Activated CD4-positive, CD25-positive, alpha-beta regulatory T cell (primary cell): ENCODE results near the gene OR1E1.
"Not testable (repeated sequence)": the region's sequence is repeated elsewhere in the genome, so short reads cannot be mapped to it uniquely, and the experiment has no call there.

Source experiments
- DNase-seq, 4 experiments: peaks; one replicate each; lab custom pipeline; 2025; lab: John Stamatoyannopoulos, UW

Gene OR1E1

DNA sequence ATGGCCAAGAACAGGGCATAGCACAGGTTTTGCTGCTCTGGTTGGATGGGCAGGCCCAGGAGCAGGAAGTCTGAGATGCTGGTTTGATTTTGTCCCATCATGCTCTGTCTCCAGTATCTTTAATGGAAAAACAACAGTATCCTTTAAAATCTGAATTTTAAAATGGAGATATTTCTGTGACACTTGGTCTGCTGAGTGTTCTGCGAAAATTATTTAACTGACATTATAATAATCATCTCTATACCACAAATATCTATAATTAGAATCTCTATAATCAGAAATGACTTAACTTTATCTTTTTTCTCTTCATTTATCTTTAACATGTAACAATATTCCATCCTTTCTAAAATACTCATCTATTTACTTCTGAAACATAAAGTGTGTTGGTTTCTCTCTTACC lies at the start of gene OR1E1:
TSS of gene OR1E1 (minus strand) at position 101 of the 400 bp plus-strand sequence. CDS start at position 101, 0 bp downstream.
- DNase-seq = no peak

DNA sequence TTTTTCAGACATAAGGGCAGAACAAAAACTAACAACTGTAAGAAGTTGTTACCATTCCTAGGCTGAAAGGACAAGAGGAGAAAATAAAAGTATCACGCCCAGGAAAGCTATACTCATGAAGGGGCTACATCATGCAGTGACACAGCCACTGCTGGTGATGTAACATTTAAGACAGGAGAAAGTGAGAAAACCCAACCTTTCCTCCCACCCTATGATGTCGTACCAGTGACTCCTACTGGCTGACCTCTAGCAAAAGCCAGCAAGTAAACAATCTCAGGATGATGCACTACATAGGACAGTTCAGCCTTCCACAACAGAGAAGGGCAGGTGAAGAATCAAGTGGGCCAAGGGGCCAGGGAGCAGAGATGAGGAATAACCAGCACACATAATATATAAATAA lies 49.4 kb upstream of the OR1E1 start:
- DNase-seq = no peak

GRCh38 chr17:3440451-3440850 lies 42.2 kb upstream of the OR1E1 start:
- DNase-seq = no peak

GRCh38 chr17:3438368-3438767 lies 40.2 kb upstream of the OR1E1 start:
- no peak for DNase-seq

DNA sequence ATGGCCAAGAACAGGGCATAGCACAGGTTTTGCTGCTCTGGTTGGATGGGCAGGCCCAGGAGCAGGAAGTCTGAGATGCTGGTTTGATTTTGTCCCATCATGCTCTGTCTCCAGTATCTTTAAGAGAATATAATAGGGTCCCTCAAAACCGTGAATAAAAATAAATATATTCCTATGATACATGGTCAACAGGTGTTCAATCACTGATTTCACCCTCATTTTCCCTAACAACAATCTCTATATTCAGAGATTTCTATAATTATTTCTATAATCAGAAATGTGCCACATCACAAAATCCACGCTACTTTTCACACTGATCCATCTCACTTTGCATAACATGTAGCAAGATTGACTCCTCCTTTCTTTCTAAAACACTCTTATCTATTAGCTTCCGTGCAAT lies 35.5 kb upstream of the OR1E1 start, which contains the start of gene OR1E2:
TSS of gene OR1E2 (minus strand) at position 101 of the 400 bp plus-strand sequence. CDS start at position 101, 0 bp downstream.
- no peak for DNase-seq

DNA sequence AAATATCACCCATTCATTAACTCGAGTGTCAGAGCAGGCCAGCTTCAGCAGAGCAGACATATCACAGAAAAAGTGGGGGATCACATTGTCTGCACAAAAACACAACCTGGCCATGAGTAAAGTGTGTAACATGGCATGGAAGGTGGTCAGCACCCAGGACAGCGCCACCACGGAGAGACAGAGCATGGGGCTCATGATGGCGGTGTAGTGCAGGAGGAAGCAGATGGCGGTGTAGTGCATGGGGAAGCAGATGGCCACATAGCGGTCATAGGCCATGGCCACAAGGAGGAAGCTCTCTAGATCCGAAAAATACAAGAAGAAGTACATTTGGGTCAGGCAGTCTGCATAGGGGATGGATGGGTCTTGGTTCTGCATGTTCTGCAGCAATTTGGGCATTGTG lies 35.0 kb upstream of the OR1E1 start:
- DNase-seq = not testable (repeated sequence)

DNA sequence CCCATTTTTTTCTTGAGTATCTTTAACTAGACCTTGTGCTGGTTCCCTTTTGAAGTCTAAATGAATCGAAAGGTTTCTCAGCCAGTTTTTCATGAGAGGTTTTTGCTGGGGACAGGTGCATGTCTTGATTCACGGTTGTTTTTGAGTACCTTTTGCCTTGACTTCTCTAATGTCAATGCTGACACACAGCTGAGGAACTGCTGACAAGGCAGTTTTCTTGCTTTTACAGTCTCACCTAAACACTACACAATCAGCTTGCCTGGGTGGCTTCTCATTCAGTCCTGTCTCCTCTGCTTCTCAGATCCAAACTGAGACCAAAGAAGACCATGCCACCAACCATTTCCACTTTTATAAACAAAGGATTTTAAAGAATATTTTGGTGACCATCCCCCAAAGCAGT lies 20.0 kb upstream of the OR1E1 start:
- no peak for DNase-seq

DNA sequence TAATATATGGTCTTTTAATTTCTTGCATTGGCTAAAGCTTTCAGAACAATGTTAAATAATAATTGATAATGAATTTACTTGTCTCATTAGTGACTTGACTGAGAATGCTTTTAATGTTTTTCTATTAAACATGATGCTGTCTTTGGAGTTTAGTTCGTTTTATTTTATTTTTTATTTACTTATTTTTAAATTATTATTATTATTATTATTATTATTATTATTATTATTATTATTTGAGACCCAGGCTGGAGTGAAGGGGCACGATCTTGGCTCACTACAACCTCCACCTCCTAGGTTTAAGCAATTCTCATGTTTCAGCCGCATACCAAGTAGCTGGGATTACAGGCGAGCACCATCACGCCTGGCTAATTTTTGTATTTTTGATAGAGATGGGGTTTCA lies 17.4 kb upstream of the OR1E1 start:
- DNase-seq = no peak

DNA sequence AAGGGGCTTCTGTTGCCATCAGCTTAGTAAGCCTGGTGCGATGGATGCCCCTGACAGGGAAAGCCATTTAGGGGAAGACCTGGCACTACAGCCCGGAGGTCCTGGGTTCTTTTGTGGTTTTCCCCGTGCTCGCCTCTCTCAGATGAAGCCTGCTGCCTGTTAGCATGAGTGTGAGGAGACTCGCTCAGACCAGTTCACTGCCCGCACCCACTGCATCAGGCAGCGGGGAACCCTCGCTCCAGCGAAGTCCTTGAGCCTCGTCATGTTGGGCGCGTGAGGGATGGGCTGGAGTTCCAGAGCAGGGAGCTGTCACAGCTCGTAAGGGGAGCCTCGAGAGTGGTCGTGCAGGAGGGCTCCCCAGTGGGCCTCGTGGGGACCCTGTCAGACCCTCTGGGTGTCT lies 14.0 kb upstream of the OR1E1 start:
- not testable (repeated sequence) for DNase-seq

GRCh38 chr17:3411070-3411469 lies 12.9 kb upstream of the OR1E1 start, which contains the start of gene OR3A3:
OR3A3 (plus strand) TSS chr17:3411370.
- DNase-seq = no peak

GRCh38 chr17:3403856-3404255 lies 5.6 kb upstream of the OR1E1 start:
- not testable (repeated sequence) for DNase-seq

- no peak for DNase-seq
Observed at GRCh38 chr17:3401786-3402185, 3.6 kb upstream of the OR1E1 start.

- DNase-seq = no peak
Observed at GRCh38 chr17:3400055-3400454, 1.8 kb upstream of the OR1E1 start.

- DNase-seq = not testable (repeated sequence)
Observed at GRCh38 chr17:3397801-3398200, 409 bp downstream of the OR1E1 start.

DNA sequence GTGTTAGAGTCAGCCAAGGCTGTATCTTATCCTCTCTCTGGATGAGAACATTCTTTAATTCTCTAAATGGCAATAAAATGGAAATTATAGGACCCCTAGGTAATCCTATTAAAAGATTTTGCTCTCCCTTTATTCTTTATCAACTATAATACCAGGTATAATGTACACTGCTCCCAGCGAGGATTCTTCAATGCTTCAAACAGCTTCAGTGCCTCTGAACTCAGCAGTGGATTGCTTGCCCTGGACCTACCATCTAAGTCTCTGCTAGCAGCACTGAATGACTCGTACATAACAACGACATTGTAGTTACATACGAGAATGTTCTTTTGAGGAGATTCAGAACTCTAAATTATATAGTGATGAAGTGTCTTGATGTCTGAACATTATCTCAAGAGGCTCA lies 8.4 kb downstream of the OR1E1 start:
- DNase-seq = no peak

DNA sequence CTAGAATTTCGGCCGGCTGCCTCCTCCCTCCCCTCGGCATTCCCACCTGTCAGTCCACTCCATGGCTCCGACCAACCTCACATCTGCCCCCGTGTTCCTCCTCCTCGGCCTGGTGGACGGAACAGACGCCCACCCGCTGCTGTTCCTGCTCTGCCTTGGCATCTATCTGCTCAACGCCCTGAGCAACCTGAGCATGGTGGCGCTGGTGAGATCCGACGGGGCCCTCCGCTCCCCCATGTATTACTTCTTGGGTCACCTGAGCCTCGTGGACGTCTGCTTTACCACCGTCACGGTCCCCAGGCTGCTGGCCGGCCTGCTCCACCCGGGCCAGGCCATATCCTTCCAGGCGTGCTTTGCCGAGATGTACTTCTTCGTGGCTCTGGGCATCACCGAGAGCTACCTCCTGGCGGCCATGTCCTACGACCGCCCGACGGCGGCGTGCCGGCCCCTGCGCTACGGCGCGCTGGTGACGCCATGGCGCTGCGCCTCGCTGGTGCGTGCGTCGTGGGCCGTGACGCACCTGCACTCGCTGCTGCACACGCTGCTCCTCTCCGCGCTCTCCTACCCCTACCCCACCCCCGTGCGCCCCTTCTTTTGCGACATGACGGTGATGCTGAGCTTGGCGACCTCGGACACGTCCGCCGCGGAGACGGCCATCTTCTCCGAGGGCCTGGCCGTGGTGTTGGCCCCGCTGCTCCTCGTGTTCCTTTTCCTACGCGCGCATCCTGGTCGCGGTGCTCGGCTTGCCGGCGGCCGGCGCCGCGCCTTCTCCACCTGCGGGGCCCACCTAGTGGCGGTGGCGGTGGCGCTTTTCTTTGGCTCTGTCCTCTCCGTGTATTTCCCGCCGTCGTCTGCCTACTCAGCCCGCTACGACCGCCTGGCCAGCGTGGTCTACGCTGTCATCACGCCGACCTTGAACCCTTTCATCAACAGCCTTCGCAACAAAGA lies 12.1 kb downstream of the OR1E1 start, which contains the start of gene OR3A2:
TSS of gene OR3A2 (minus strand) at position 440 of the 948 bp plus-strand sequence.
- peak in 2 of 4 experiments; percentile 10 to 19 for DNase-seq

DNA sequence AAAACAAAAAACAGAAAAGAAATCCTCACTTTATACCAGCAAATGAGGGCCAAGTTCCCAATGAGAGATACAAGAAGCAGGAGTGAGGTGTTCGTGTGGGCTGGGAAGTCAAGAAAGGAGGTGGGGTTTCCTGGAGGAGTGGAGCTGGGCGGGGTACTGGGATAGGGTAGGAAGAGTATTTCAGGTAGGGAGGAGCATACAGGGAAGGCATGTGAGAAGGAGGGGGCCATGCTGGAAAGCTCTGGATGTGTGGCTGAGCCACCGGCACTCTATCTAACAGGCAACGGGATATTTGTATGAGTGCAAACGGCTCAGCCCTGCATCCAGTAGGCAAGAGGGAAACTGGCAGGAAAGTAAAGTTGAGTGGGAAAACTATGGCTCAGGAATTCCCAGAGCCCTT lies 16.3 kb downstream of the OR1E1 start:
- DNase-seq = no peak

- DNase-seq = no peak
Observed at GRCh38 chr17:3378321-3378720, 19.9 kb downstream of the OR1E1 start.

DNA sequence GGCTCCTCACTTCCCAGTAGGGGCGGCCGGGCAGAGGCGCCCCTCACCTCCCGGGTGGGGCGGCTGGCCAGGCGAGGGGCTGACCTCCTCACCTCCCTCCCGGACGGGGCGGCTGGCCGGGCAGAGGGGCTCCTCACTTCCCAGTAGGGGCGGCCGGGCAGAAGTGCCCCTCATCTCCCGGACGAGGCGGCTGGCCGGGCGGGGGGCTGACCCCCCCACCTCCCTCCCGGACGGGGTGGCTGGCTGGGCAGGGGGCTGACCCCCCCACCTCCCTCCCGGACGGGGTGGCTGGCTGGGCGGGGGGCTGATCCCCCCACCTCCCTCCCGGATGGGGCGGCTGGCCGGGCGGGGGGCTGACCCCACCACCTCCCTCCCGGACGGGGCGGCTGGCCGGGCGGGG lies 27.0 kb downstream of the OR1E1 start:
- not testable (repeated sequence) for DNase-seq
